HG03575 (cell line): ENCODE data around the gene KLRB1.
"Not testable (repeated sequence)": the region's sequence is repeated elsewhere in the genome, so short reads cannot be mapped to it uniquely, and the experiment has no call there.

ENCODE experiments used
- ATAC-seq: cut with Tn5 transposase; IDR thresholded peaks from one replicate; pipeline ENCODE4 v1.9.1; 2021; ENCODE audit not compliant: unreplicated experiment, insufficient number of reproducible peaks, low FRiP score; ENCODE audit errors: extremely low read depth

KLRB1 gene

DNA sequence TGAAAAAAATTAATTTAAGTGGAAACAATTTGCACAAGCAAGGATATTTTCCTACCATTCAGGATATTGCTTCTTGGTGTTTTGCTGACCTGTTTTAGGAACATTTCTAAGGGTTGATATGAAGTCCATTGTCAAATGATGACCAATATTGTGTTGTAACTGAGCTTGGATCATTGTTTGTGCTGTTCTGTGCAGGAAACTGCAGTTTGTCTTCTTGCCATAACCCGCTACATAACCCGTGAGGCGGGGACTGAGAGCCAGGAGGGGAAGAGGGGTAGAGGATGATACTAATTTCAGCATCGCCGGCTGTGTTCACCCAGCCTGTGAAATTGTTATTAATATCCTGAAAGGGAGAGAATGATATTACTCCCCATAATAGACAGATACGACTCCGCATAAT lies 41.6 kb downstream of the KLRB1 start:
- not testable (repeated sequence) for ATAC-seq

DNA sequence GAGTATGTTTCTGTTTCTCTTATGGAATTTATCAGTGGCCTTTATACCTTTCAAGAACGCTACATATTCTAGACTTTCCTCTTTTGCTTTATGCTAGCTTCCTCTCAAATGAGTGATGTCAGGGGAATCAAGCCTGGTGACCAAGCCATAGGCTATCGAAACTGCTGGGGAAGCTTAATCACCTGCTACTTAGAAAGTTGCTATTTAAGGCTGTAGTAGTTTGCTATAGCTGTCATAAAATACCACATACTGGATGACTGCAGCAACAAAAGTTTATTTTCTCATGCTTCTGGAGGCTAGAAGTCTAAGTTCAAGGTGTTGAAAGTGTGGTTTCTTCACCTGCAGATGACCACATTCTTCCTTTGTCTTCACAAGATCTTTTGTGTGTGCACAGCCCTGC lies 43.3 kb downstream of the KLRB1 start:
- not testable (repeated sequence) for ATAC-seq

DNA sequence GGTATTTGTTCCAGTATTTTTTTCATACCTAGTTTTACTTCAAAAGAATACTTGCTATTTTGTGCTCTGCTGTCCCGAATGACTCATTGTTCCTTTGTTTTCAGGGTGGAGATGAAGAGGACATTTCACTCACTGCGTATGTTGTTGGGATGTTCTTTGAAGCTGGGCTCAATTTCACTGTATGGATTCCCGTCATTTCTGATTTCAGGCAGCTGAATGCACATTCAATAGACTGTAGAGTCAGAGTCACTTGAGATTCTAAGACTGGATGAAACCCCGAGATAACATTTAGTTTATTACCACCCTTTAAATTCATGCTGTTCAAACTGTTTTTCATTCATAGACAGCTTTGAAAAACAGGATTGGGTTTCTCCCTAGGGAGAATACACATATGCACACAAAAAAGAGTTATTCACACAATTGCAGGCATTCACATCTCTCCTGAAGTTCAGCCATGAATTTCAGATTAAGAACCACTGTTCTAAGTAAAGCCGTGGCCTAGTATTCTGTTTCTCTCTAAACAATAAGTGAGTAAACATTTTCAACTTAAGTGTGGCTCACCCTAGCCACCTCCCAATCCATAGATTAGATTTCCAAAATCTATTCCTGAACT lies 44.8 kb downstream of the KLRB1 start:
- not testable (repeated sequence) for ATAC-seq

DNA sequence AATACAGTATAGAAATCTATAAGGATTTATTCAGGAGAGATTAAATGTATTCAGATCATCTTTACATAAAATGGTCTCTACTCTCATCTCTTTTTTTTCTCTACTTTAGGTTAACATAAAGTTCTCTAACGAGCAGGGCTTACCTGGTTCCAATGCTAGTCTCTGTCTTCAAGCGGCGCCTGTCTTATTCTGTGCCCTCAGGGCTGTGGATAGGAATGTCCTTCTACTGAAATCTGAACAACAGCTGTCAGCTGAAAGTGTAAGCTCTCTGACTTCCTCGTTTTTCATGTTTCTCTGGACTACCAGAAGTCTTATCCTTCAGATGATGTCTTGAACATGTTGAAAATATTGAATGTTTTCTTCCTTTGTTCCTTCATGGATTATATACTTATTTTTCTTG lies 62.2 kb downstream of the KLRB1 start:
- not testable (repeated sequence) for ATAC-seq
